Stimulated activated CD4-positive, alpha-beta T cell treated with anti-CD3 and anti-CD28 coated beads, Interleukin-4, amount 100 ng/mL, for 1 hour (primary cell): Measurements from ENCODE around the gene TYW3.
"Not testable (repeated sequence)": the region's sequence is repeated elsewhere in the genome, so short reads cannot be mapped to it uniquely, and the experiment has no call there.

Experiments
- DNase-seq: peaks from one replicate; pipeline ENCODE4 v3.0.0-alpha.2; 2020

The TYW3 gene

DNA sequence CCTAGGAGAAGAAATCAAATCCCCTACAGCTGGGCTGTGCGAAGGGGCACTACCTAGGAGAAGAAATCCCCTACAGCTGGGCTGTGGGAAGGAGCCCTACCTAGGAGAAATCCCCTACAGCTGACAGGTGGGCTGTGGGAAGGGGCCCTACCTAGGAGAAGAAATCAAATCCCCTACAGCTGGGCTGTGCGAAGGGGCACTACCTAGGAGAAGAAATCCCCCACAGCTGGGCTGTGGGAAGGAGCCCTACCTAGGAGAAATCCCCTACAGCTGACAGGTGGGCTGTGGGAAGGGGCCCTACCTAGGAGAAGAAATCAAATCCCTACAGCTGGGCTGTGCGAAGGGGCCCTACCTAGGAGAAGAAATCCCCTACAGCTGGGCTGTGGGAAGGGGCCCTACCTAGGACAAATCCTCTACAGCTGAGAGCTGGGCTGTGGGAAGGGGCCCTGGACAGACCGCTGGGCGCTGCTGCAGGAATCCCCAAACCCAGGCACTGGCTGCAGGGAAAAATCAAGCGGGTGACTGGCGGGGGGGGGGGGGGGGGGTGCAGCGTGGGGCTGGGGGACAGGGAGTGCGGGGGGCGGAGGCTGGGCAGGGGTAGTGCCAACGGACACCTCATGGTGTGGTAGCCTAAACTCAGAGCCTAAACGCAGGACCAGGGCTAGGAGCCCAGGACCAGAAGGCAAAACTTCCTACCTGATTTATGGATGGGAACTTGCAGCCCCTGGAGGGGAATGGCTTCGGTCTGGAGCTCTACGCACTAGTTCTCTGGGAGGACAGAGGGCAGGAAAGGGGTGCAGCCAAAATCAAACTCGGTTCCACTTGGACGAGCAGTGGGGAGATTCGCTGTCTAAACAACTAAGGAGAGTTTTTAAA is 643 bp upstream of the TYW3 start:
- peak; percentile 8 for DNase-seq

- no peak for DNase-seq
These were observed 892 bp downstream of the TYW3 start for GRCh38 chr1:74733604-74734484.

GRCh38 chr1:74737333-74737732 is 4.4 kb downstream of the TYW3 start:
- no peak for DNase-seq

DNA sequence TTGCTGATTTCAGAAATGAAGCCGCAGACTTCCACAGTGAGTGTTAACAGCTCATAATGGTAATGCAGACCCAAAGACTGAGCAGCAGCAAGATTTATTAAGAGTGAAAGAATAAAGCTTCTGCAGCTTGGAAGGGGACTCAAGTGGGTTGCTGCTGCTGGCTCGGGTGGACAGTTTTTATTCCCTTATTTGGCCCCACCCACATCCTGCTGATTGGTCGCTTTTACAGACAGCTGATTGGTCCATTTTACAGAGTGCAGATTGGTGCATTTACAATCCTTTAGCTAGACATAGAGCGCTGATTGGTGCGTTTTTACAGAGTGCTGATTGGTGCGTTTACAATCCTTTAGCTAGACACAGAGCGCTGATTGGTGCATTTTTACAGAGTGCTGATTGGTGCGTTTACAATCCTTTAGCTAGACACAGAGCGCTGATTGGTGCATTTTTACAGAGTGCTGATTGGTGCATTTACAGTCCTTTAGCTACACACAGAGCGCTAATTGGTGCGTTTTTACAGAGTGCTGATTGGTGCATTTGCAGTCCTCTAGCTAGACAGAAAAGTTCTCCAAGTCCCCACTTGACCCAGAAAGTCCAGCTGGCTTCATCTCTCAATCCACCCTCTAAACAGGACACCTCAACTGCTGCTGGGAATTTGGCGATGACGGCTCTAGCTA is 7.5 kb downstream of the TYW3 start:
- DNase-seq, result not testable (repeated sequence)

DNA sequence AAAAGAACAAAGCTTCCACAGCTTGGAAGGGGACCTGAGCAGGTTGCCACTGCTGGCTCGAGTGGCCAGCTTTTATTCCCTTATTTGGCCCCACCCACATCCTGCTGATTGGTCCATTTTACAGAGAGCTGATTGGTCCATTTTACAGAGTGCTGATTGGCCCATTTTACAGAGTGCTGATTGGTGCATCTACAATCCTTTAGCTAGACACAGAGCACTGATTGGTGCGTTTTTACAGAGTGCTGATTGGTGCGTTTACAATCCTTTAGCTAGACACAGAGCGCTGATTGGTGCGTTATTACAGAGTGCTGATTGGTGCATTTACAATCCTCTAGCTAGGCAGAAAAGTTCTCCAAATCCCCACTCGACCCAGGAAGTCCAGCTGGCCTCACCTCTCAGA is 12.3 kb downstream of the TYW3 start:
- not testable (repeated sequence) for DNase-seq

GRCh38 chr1:74748960-74749359 is 16.0 kb downstream of the TYW3 start:
- no peak for DNase-seq

GRCh38 chr1:74753104-74753503 is 20.2 kb downstream of the TYW3 start:
- DNase-seq, result no peak

DNA sequence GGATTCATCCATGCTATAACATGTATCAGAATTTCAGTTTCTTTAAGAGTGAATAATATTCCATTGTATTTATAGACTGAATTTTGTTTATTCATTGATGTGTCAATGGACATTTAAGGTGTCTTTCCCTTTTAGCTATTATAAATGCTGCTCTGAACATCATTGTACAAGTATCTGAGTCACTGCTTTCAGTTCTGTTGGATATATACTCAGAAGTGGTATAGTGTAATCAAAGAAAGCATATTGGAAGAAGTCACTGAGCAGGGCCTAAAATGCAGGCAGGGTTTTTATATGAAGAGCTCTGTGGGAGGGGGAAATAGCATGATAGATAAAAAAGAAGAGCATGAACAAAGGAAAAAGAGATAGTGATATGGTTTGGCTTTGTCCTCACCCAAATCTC is 22.5 kb downstream of the TYW3 start:
- no peak for DNase-seq

GRCh38 chr1:74756650-74757049 is 23.7 kb downstream of the TYW3 start:
- not testable (repeated sequence) for DNase-seq

DNA sequence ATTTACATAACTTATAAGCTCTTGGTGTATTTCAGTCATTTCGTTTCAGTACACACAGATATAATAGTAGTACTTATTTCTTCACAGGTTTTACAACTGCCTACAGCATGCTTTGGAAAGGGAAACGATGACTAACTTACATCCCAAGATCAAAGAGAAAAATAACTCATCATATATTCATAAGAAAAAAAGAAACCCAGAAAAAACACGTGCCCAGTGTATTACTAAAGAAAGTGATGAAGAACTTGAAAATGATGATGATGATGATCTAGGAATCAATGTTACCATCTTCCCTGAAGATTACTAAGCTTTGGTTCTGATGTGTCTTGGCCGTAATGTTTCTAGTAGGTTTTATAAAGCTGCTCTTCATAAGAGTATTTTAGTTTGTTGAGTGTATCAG is 30.9 kb downstream of the TYW3 start:
- DNase-seq, result no peak

- no peak for DNase-seq
These were observed 33.6 kb downstream of the TYW3 start for GRCh38 chr1:74766579-74766978.

DNA sequence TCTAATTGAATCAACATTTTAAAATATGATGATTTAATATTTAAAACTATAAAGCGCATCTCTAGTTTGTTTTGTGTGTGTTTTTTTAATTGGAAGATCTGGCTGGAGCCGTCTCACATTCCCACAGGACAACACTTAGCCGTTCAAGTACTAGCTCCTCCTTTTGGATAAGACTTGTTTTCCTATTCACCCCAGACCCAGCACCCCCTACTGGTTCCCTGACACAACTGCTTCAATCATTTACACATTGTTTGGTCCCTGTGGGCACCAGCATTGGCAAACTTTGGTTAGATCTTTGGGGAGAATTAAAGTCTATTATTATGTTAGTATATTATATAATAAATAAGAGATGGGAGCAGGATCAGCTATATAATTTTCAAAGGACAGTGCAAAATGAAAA is 34.5 kb downstream of the TYW3 start:
- no peak for DNase-seq

DNA sequence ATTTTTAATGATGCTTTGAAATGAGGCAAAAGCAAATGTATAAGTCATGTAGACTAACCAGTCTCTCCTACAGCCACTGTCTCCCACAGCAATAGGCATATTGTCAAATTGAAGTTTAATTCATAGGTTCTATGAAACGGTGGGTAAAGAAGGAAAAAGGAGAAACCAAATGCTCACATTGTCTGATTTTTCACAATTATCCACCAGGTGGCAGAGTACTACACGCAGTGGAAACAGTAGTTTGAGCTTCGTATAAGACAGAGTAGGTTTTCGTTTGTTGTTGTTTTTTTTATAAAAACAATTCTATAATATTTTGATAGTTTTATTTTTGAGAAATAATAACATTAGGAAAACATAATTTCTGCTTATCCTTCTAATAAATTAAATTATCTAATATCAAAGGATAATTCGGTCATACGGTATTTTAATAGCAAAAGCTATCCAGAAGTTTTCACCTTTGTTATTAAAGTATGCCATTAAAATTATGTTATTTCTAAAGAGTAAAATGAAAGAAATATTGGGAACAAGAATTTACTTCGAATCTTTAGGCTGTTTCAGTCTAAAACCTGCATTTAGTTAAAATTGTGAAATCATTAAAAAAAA is 39.1 kb downstream of the TYW3 start:
- DNase-seq, result no peak

GRCh38 chr1:74772945-74773344 is 40.0 kb downstream of the TYW3 start:
- no peak for DNase-seq

DNA sequence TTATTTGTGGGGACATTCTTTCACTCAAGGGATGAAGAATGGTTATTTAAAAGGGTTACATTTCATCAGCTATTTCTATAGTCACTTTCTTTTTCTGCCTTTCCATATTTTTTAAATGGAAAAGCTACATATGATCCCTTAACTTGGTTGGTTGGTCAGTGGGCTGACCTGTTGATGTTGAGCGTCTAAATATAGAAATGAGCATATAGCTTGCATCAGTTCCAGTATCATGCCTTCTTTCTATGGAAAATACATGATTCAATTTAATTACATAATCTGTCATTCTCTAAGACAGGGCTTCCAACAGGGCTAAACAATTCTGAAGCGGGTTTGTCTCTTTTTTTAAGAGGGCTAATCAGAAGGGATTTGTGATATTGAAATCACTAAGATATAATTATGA is 40.6 kb downstream of the TYW3 start:
- DNase-seq, result no peak

GRCh38 chr1:74775735-74776134 is 42.8 kb downstream of the TYW3 start:
- no peak for DNase-seq

- DNase-seq, result no peak
These were observed 44.6 kb downstream of the TYW3 start for GRCh38 chr1:74777525-74777924.

DNA sequence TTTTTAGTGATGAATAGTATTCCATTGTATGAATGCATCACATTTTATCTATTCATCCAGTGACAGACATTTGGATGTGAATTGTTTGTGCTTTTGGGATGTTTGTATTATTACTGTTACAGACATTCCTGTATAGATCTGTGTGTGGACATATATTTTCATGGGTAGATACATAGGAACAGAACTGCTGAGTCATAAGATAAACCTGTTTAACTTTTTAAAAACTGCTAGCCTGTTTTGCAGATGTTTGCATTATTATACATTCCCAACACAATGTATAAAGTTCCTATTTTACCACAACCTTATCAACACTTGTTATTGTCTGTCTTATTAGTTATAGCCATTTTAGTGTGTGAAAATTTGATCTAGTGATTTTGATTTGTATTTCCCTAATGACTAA is 46.8 kb downstream of the TYW3 start:
- no peak for DNase-seq

DNA sequence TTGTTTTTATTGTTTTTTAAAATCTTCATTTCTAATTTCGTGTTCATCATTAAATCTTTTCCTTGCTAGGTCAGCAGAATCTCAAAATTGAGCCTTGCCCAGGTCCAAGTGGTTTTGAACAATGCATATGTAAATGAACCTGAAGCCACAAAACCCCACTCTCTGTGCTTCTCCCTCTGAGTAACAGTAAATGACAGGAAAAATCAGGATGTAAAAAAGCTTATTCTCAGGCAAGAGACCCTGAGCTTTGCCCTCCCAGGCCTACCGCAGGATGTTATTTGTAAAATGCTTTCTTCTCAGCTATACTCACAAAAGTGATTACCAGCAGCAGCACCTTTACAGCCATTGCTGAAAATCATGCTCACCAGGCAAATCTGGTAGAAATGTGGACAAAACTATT is 47.6 kb downstream of the TYW3 start:
- no peak for DNase-seq

DNA sequence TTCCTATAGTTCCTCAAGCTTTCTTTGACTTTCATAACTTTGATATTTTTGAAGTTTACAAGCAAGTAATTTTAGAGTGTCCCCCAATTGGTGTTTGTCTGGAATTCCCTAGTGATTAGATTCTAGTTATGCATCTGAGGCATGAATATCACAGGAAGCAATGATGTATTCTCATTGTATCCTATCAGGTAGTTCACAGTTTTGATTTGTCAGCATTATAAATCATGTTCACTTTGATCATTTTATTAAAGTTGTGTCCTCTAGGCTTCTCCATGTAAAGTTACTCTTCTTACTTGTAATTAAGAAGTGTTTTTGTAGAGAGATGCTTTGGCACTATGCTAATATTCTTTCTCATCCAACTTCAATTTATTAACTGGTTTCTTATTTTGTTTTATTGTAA is 53.0 kb downstream of the TYW3 start:
- DNase-seq, result no peak

DNA sequence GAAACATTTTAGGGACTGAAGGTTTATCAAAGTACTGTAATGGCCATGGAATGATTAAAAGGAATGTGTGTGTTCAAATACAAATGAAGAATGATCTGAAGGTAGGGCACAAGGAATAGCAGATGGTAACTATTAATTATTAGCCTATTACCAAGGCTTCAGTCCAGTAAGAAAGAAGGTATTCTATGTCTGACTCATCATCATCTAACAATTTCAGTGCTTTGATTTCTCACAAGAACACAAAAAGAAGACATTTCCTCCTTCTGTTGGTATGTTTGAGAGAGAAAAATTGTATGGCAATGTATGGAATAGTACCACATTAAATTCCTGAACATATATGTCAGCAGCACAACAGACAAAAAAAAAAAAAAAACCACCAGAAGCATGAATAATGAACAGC is 57.5 kb downstream of the TYW3 start:
- DNase-seq, result no peak

DNA sequence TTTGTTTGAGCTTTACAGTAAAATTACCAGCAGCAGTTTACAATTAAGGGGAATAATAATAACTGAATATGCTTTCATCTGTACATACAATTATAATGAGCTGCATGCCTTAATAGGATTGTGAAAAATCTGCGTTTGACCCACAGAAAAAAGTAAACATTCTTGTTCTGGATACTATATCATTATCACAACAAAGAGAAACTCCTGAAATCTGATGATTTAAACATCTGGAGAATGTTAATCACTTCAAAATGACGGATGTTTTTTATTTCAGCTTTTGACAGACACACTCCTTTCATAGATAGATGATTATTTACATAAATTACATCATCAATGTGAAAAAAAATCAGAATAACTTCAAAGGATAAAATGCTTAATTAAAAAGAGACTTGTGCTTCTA is 58.5 kb downstream of the TYW3 start:
- no peak for DNase-seq

DNA sequence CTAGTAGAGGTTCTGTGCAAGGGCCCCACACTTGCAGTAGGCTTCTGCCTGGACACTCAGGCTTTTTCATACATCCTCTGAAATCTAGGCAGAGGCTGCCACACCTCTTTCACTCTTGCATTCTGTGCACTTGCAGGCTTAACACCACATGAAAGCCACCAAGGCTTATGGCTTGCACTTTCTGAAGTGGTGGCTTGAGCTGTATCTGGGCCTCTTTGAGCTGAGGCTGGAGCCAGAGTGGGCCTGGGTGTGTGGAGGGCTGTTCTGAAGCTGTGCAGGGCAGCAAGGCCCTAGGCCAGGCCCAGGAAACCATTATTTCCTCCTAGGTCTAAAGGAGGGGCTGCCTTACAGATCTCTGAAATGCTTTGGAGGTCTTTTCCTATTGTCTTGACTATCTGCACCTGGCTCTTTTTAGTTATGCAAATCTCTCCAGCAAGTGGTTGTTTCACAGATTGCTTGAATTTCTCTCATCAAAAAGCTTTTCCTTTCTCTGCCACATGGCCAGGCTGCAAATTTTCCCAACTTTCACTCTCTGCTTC is 66.2 kb downstream of the TYW3 start:
- DNase-seq, result no peak
